ENCODE measurements around the gene DAND5. TPM values are rescaled to one million over a fixed set of nuclear protein-coding genes. Genes with fewer than 3 reads are reported as not detected.

Gene DAND5
- total RNA-seq, 1 donor from 2014 or later: not detected

DNA sequence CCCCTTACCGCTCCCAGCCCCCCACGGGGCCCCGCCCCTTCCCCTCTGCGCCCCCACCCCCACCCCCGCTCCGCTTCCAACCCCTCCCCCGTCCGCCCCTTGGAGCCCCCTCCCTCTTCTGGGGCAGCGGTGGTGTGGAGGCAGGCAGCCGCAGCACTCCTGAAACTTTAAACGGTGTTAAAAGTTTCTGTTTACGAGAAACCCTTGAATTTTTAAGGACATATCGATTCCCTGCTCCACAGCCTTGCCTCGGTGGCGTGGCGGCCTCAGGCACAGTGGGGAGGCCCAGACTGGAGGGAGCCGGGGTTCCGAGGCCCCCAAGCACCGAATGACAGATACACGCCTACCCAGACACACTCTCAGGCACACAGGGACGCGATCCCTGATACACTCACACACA is 21.1 kb downstream of the DAND5 start:
- H3K9me3 Mint-ChIP-seq: no peaks in the 10 kb centered on the region
- TF ChIP-seq, protein P1, sequence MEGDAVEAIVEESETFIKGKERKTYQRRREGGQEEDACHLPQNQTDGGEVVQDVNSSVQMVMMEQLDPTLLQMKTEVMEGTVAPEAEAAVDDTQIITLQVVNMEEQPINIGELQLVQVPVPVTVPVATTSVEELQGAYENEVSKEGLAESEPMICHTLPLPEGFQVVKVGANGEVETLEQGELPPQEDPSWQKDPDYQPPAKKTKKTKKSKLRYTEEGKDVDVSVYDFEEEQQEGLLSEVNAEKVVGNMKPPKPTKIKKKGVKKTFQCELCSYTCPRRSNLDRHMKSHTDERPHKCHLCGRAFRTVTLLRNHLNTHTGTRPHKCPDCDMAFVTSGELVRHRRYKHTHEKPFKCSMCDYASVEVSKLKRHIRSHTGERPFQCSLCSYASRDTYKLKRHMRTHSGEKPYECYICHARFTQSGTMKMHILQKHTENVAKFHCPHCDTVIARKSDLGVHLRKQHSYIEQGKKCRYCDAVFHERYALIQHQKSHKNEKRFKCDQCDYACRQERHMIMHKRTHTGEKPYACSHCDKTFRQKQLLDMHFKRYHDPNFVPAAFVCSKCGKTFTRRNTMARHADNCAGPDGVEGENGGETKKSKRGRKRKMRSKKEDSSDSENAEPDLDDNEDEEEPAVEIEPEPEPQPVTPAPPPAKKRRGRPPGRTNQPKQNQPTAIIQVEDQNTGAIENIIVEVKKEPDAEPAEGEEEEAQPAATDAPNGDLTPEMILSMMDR (IDR thresholded peaks at IDR 0.05; ENCODE audit: unreplicated experiment): no peak

DNA sequence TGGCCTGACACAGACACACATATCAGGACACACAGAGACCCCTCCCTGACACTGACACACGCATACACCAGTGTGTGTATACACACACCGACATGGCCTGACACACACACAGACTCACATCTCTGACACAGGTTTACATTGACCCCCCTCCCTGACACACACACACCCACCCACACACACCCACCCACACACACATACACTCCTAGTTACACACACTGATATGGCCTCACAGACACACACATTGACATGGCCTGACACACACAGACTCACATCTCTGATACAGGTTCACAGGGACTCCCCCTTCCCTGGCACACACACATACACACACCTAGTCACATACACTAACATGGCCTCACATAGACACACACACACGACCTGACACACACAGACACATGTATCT is 21.5 kb downstream of the DAND5 start:
- H3K4me1 Mint-ChIP-seq: peaks cover 6% of the 10 kb centered on the region
- H3K4me3 Mint-ChIP-seq: no peak overlapping the region
- H3K27me3 Mint-ChIP-seq (ENCODE audit: low read depth): peaks cover 61% of the 10 kb centered on the region

More for the DNA sequence above, 21.1 kb downstream of the DAND5 start:
- H3K4me1 Mint-ChIP-seq: peaks cover 6% of the 10 kb centered on the region
- peak overlapping the region; percentile 27 for H3K27ac Mint-ChIP-seq
- H3K27me3 Mint-ChIP-seq (ENCODE audit: low read depth): peaks cover 65% of the 10 kb centered on the region
- H3K4me3 Mint-ChIP-seq: no peak overlapping the region
- H3K36me3 Mint-ChIP-seq: no peaks in the 10 kb centered on the region
- DNase-seq (ENCODE audit: low spot score in 2 of 2, unreplicated experiment in 2 of 2): no peak

DNA sequence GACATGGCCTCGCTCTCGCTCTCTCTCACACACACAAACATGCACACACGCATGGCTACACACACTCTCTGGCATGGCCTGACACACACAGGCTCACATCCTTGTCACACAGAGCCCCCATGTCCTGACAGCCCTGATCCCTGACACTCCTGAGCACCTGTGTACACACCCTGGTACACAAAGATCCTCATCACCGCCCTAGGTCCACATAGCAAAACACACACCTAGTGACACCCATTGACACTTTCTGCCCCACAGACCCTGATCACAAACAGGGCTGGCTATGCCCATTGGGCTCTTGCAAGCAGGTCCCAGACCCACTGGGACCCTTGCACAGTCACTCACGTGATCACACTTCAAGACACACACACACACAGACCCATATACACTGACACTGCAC is 21.9 kb downstream of the DAND5 start:
- no peaks in the 10 kb centered on the region for H3K36me3 Mint-ChIP-seq
- H3K4me3 Mint-ChIP-seq: no peak overlapping the region
- no peak overlapping the region for H3K27ac Mint-ChIP-seq
- H3K4me1 Mint-ChIP-seq: peaks cover 7% of the 10 kb centered on the region
- H3K27me3 Mint-ChIP-seq (ENCODE audit: low read depth): peaks cover 63% of the 10 kb centered on the region
- TF ChIP-seq, protein P1 (IDR thresholded peaks at IDR 0.05; ENCODE audit: unreplicated experiment): no peak
- H3K9me3 Mint-ChIP-seq: no peaks in the 10 kb centered on the region
- DNase-seq (ENCODE audit: low spot score in 2 of 2, unreplicated experiment in 2 of 2): no peak

More for the DNA sequence above, 21.5 kb downstream of the DAND5 start:
- Mint-ChIP-seq H3K9me3 (no peaks in the 10 kb centered on the region), H3K27ac (peak overlapping the region; percentile 27), H3K36me3 (no peaks in the 10 kb centered on the region)
- DNase-seq (ENCODE audit: low spot score in 2 of 2, unreplicated experiment in 2 of 2): no peak
- TF ChIP-seq, protein P1 (IDR thresholded peaks at IDR 0.05; ENCODE audit: unreplicated experiment): no peak

DNA sequence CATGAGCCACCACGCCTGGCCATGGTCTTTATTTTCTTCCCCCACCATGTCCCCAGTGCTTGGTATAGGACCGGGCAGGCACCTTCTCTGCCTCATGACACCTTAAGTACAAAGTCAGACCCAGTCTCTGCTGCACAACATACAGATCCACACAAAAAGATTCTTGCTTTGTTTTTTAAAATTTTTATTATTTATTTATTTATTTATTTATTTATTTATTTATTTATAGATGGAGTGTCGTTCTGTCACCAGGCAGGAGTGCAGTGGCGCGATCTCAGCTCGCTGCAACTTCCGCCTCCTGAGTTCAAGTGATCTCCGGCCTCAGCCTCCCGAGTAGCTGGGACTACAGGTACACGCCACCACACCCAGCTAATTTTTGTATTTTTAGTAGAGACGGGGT is 23.4 kb downstream of the DAND5 start:
- DNase-seq (ENCODE audit: low spot score in 2 of 2, unreplicated experiment in 2 of 2): no peak
- H3K27ac Mint-ChIP-seq: no peak overlapping the region
- no peak overlapping the region for H3K4me3 Mint-ChIP-seq
- TF ChIP-seq, protein P1 (IDR thresholded peaks at IDR 0.05; ENCODE audit: unreplicated experiment): no peak
- peaks cover 12% of the 10 kb centered on the region for H3K4me1 Mint-ChIP-seq
- H3K27me3 Mint-ChIP-seq (ENCODE audit: low read depth): peaks cover 63% of the 10 kb centered on the region
- H3K9me3 Mint-ChIP-seq: no peaks in the 10 kb centered on the region
- no peaks in the 10 kb centered on the region for H3K36me3 Mint-ChIP-seq

DNA sequence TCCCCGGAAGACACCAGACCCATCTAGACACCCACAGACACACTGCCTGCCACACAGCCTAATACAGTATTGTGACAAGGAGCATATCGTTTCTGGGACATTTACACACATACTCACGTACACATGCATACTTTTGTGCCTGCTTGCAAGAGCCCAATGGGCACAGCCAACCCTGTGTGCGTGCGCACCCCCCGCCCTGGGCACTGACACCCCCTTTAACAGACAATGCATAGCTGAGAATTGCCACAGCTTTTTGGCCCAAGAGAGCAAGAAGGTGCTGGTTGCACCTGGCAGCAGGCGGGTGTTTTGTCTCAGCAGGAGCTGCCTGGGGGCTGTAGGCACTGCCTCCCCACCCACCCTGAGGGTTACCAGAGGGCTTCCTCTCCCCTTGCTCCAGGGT is 24.2 kb downstream of the DAND5 start:
- DNase-seq (ENCODE audit: low spot score in 2 of 2, unreplicated experiment in 2 of 2): no peak
- peaks cover 71% of the 10 kb centered on the region for H3K27me3 Mint-ChIP-seq (ENCODE audit: low read depth)
- H3K9me3 Mint-ChIP-seq: no peaks in the 10 kb centered on the region
- TF ChIP-seq, protein P1 (IDR thresholded peaks at IDR 0.05; ENCODE audit: unreplicated experiment): no peak
- H3K4me3 Mint-ChIP-seq: peak overlapping the region; percentile 39
- H3K27ac Mint-ChIP-seq: no peak overlapping the region
- H3K4me1 Mint-ChIP-seq: peaks cover 16% of the 10 kb centered on the region
- H3K36me3 Mint-ChIP-seq: peaks cover 5% of the 10 kb centered on the region
